Hematopoietic multipotent progenitor cell treated with erythropoietin and hydrocortisone succinate and interleukin-3 and kit ligand, for 6 days (in vitro differentiated cells): Measurements from ENCODE around the gene ARMC12.

Experiments
- DNase-seq: peaks from one replicate; pipeline ENCODE4 v3.0.0-alpha.2; 2015

ARMC12 gene

DNA sequence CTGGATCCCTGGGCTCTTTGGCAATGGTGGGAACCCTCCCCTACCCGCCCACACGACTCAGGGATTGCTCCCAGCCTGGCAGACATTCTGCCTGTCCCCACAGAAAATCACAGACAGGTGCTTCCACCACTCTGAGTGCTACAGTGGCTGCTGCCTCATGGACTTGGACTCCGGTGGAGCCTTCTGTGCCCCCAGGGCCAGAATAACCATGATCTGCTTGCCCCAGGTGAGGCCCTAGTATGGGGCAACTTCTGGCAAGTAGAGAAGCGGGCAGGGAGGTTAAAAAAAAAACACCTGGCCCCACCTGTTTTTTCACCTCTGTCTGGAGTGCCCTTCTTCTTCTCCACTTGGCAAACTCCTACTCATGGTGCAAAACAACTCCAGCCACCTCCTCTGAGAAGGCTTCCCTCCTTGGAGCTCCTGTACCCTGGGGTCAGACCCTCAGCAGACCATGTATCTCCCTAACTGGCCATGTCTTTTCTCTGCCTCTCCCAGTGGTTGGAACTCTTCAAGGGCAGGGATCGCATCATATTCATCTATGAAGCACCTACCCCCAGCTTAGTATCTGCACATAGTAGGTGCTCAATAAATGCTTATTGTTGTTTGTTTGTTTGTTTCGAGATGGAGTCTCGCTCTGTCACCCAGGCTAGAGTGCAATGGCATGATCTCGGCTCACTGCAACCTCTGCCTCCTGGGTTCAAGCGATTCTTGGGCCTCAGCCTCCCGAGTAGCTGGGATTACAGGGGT lies 40.7 kb downstream of the ARMC12 start:
- DNase-seq: no peak

DNA sequence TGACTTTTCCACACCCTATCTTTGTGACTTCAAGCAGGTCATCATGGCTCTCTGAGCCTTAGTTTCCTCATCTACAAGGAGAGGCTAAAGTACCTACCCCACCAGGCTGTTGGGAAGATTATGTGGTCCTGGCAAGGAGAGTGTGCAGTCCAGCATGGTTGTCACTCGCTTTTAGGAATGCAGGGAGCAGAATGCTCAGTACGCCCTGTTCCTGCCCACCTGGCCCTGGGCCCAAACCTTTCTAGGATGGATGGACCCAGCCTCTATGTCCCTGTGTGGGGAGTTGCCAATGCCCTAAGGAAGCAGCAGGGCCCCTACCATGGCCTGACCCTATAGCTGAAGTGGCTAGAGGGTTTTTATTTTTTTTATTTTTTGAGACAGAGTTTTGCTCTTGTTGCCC lies 41.6 kb downstream of the ARMC12 start:
- no peak for DNase-seq

DNA sequence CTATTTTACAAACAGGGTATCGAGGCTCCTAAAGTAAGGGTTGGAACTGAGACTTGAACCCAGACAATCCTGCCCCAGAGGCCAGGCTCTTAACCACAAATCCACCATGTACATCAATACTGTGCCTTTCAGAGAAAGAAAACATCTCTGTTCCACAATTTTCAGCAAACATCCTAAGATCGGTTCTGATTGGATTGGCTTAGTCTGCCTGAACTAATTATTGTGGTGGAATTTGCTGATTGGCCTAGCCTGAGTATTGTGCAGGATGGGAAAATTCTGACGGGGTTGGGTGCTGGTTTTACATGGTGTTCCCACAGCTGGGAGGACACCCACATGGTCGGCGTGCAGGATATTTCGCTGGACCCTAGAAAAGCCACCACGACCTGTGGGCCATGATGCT lies 43.9 kb downstream of the ARMC12 start, which contains the start of gene CLPSL1:
TSS of gene CLPSL1 (plus strand) at position 301 of the 400 bp plus-strand sequence. CDS start at position 393, 92 bp downstream.
- no peak for DNase-seq

DNA sequence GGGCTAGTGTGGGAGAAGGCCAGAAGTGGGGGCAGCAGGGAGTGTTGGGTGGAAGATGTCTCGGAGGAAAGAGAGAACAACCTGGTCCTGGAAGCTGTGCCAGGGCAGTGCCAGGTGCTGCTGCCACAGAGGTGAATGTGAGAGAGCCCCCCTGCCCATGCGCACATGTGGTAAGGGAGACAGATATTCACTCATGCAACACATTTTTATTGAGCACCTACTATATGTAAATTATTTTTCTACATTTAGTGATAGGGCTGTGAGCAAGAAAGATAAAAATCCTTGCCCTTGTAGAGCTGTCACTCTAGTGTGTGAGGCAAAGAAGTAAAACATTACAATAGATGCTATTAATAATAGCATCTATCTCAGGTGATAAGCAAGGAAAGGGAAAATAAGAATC lies 44.5 kb downstream of the ARMC12 start:
- no peak for DNase-seq

DNA sequence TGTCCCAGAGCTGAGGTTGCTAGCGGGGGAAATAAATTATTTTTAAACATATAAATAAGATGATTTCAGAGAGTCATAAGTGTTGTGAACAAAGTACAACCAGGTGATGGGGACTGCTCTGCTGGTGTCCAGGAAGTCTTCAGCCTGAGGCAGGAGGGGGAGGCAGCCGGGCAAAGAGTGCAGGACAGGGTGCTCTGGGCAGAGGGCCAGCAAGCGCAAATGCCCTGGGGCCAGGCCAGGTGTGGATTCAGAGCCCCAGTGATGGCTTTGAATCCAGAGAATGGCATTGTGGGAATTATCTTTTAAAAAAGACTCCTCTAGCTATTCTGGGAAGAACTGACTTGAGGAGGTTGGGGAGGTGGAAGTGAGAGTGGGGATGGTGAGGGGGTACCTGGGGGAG lies 45.6 kb downstream of the ARMC12 start:
- DNase-seq: no peak

DNA sequence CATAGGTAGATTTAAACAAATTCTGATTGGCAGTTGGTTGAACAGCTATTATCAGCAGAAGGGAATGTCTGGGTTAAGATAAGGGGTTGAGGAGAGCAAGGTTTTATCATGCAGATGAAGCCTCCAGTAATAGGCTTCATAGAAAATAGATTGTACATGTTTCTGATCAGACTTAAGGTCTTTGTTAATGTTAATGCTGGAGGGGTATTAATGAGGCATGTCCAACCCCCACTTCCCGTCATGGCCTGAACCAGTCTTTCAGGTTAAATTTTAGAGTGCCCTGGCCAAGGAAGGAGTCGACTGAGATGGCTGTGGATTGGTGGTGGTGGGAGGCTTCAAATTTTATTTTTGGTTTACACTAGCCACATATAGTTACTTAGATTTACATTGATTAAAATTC lies 47.4 kb downstream of the ARMC12 start:
- DNase-seq: no peak

DNA sequence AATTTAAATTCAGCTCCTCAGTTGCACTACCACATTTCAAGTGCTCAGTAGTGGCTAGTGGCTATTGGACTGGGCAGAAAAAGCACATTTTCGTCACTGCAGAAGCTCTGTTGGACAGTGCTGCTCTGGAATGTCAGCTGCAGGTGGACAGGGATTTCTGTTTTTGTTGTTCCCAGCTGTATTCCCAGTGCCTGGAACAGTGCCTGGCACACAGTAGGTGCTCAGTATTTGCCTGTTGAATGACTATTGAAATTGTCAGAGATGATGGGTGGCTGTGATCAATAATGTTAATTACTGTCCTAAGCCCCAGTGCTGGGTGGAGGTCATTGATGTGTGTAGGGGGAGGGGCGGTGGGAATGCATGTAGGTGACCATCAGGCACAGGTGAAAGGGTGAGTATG lies 49.4 kb downstream of the ARMC12 start:
- DNase-seq: no peak

DNA sequence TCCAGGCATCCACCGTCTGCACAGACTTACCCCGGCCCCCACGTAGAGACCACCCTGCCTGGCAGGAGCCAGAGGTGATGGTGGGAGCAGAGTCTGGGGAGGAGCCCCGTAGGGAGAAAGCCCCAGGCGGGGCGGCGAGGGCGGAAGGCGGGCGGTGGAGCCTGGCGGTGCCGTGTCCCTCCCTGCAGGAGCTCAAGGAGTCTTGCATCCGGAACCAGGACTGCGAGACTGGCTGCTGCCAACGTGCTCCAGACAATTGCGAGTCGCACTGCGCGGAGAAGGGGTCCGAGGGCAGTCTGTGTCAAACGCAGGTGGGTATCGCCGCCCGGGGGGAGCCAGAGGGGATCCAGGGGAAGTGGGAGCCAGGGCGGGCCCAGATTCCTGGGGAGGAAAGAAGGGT lies 50.0 kb downstream of the ARMC12 start:
- no peak for DNase-seq

DNA sequence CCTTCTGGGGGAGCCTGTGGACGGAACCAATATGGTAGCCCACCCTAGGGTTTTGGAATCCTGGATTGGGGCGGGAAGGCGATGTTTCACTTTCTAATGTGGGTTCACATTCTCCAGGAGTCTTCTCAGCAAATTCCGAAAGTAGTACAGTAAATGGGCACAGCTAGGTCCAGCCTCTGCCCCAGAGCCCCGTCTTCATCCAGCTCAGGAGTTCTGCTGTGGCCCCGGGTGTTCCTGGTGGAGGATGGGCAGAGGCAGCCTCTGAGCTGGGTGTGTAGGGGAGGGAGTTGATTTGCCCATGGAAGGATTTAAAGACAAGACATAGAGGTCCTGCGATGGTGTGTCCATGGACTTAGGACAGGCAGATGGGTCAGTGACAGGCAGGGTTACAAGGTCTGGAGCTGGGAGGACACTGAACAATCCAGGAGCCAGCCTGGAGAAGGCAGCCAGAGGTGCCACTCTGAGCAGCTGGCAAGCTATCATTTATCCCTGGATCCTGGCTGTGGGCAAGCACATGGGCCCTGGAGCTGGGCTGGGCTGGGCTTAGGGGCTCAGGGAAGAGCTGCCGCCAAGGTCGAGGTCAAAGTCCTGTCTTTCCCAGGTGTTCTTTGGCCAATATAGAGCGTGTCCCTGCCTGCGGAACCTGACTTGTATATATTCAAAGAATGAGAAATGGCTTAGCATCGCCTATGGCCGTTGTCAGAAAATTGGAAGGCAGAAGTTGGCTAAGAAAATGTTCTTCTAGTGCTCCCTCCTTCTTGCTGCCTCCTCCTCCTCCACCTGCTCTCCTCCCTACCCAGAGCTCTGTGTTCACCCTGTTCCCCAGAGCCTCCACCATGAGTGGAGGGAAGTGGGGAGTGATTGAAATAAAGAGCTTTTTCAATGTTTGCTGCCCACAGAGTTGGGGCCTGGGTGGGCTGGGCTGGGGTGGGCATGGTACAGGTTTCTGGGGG lies 50.7 kb downstream of the ARMC12 start:
- no peak for DNase-seq

DNA sequence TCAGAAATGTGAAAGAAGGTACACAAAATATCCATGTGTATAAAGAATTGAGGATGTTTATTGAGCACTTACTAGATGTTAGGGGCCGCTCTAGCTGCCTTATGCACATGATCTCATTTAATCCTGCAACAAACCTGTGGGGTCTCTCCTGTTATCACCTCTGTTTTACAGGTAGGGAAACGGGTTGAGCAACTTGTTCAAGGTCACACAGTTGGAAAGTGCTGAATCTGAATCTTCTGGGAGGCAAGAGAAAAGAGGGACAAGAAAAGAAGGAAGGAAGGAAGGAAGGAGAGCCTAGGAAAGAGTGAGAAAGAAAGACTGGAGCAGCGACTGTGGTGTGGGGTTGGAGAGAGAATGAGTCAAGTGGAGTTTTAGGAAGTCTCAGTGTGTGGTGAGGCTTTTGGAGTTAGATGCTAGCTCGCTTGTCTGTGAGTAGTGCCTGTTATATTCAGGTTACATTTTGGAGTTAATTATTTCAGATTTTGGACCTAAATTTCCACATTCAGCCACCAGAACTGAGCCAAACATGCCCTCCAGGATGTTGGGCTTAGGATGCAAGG lies 51.7 kb downstream of the ARMC12 start:
- DNase-seq: no peak

DNA sequence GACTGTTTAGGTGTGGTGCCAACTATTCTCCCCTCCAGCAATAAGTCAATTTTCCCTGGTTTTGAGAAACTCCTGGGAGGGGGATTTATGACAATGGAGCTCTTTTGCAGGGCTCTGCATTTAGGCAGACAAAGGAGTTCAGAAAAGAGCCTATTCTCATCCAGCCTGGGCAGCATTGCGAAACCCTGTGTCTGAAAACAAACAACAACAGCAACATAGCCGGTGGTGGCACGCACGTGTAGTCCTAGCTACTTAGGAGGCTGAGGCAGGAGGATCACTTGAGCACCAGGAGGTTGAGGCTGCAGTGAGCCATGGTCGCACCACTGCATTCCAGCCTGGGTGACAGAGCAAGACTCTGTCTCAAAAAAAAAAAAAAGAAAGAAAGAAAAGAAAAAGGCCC lies 53.9 kb downstream of the ARMC12 start:
- DNase-seq: no peak

DNA sequence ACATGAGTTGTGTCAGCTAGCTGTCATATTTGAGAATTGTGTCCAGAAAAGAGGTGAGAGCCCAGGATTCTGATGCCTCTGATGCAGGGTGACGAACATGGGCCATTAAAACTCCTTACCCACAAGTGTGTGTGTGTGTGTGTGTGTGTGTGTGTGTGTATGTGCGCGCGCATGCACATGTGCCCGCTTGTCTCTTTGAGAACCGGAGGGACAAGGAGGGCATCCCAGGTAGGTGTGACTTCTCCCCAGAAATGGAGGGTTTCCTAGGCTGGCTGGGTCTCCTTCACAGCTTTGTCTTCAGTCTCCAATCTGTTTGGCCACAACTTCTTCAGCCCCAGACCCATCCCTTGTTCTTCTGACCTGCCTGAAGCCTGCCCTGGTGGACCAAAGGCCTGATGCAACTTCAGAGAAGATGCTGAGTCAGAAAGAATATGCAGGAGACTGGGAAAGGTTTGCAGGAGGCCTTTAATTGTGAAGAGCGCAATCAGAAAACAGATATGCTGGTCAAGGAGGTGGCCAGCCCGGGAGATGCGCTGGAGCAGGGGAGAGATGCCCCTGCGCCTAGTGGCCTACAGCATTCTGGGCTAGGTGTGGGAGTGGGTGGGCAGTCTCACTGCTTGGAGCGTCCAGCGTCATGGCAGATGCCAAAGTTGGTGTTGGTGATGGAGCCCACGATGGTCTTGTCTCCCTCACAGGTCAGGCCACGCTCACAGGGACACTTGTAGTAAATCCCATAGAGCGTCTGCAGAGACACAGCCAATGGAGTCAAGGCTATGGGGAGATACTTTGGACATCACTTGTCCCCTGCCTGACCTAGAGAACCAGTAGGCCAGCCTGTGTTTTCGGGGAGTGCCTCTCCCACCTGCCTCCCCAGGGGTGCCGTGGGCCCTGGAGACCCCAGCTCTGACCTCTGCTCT lies 58.0 kb downstream of the ARMC12 start:
- no peak for DNase-seq

DNA sequence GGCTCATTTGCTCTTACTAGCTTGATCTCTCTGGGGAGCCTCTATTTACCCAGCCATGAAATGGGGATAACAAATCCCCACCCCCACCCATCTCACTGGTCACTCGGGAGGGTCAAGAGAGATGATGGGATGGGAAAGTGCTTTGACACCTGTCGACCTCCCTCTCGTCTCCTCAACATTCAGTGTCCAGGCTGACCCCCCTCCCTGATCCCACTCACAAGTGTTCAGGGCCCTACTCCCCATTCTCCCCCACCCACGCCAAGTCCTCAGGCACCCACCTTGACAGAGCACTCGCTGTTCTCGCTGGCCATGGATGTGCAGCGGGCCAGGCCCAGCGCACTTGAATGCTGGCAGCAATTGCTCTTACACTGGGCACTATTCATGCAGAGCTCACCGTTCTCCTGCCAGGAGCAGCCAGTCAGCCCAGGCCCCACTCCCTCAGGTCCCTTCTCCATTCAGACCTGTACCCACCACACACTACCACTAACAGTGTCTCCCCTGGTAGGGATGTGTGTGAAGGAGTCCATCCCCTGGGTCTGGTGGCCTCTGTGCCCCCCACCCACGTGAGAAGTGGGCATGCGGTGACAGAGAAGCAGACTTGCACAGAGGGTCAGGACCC lies 58.7 kb downstream of the ARMC12 start:
- DNase-seq: no peak

DNA sequence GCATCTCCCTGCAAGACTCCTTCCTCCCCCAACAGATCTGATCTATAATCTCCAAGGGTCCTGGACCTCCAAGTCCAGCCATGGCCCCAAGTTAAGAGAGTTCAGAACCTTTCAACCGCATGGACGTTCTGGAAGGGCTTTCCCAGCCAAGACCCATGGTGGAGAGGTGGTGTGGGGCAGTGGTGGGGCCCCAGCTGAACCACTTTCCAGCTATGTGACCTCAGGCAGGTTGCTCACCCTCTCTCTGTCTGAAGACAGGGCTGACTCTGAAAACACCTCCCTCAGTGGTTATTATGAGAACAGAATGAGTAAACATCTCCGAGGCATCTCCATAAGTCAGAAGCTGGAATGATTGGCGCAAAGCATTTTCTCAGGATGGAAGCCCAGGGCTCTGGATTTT lies 59.4 kb downstream of the ARMC12 start:
- no peak for DNase-seq

DNA sequence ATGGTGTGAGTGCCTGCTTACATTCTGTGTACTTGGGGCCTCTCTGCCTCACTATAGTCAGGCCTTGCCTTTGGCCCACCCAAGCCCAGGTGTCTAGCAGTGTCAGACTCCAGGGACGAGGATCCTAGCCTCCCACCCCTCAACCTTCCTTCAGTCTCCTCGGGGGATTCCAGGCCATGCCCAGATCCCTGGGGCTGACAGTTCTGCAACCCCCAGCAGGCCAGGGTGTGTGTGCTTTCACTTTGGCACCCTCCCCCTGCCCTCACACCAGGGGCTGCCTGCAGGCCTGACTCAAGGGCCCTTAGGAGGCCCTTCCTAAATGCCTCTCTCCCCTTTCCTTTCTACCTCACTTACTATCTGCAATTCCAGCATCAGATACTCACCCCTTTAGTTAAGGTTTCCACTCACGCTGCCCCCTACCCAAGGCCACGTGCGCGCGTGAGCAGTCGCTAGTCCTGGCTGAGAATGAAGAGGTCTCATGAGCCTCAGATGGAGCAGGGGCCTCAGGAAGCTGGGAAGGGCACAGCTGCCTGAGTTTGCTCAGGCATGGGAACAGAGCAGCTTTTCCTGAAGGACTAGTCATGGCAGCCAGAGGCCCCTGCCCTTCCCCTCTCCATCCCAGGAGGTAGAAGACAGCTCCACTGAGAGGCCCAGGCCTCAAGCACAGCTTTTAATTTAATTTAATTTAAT lies 61.1 kb downstream of the ARMC12 start:
- no peak for DNase-seq
